PC-9 (cell line): Measurements from ENCODE around the gene OSGEPL1.

Experiments
- EZH2 ChIP-seq: fragments of 200-600 bp; sonication (generic); IDR thresholded peaks from 2 replicates; pipeline ENCODE4 v1.8.0; 2017; ENCODE audit warnings: antibody characterized with exemption, low read depth
- TF ChIP-seq, protein P1 (sequence below): fragments of 200-600 bp; sonication (generic); conservative IDR thresholded peaks from 2 replicates; pipeline ENCODE4 v1.6.1; 2017; ENCODE audit warnings: mixed run types, antibody characterized with exemption, mild to moderate bottlenecking, moderate library complexity

DNA sequence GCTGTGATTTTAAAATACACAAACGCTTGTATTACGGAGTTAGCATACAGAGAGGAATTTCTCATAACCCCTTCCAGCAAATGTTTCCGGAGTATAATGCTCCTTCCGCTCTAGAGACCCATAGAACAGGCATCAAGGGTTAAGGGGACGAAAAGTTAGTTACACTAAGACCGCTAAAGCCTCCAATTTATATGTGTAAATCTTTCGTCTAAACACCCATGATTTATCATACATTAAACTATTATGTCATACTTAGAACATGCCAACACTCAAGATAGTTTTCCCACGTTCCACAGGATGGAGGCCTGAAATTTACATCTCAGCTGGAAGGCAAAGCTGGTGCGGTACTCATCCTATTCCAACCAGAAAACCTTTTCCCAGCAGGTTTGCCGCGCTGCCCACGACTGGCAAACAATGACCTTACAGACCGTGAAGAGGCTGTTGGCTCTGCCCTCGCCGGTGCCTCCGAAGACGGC lies 20.9 kb upstream of the OSGEPL1 start:
- TF ChIP-seq, protein P1, sequence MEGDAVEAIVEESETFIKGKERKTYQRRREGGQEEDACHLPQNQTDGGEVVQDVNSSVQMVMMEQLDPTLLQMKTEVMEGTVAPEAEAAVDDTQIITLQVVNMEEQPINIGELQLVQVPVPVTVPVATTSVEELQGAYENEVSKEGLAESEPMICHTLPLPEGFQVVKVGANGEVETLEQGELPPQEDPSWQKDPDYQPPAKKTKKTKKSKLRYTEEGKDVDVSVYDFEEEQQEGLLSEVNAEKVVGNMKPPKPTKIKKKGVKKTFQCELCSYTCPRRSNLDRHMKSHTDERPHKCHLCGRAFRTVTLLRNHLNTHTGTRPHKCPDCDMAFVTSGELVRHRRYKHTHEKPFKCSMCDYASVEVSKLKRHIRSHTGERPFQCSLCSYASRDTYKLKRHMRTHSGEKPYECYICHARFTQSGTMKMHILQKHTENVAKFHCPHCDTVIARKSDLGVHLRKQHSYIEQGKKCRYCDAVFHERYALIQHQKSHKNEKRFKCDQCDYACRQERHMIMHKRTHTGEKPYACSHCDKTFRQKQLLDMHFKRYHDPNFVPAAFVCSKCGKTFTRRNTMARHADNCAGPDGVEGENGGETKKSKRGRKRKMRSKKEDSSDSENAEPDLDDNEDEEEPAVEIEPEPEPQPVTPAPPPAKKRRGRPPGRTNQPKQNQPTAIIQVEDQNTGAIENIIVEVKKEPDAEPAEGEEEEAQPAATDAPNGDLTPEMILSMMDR, result no peak
- TF ChIP-seq EZH2, result no peak
